Cardiac muscle cell (in vitro differentiated cells and primary cell): ENCODE data around the gene RFXANK. TPM values are rescaled to one million over a fixed set of nuclear protein-coding genes. Genes with fewer than 3 reads are reported as not detected.

Source experiments
- DNase-seq, 2 donors: peaks; one replicate each; pipeline versions ENCODE4 v3.0.0 to v3.0.0-alpha.2; 2010 to 2017; ENCODE audit warnings: low read depth in 1 of 2, low spot score in 1 of 2
- H3K27ac ChIP-seq: fragments of 200-600 bp; sonication (generic); 2 replicates; pipeline ENCODE4 v1.5.1; 2016
- H3K27me3 ChIP-seq: fragments of 200-600 bp; sonication (generic); 2 replicates; pipeline ENCODE4 v1.6.0; 2016; ENCODE audit warnings: control low read depth
- H3K36me3 ChIP-seq: fragments of 200-600 bp; sonication (generic); 2 replicates; pipeline ENCODE4 v1.5.1; 2016; ENCODE audit warnings: control low read depth
- H3K4me1 ChIP-seq: fragments of 200-600 bp; sonication (generic); 2 replicates; pipeline ENCODE4 v1.8.1; 2017; ENCODE audit warnings: low read depth, mild to moderate bottlenecking, mixed run types
- H3K4me3 ChIP-seq: fragments of 200-600 bp; sonication (generic); 2 replicates; pipeline ENCODE4 v1.5.1; 2016; ENCODE audit warnings: mild to moderate bottlenecking
- H3K9me3 ChIP-seq: fragments of 200-600 bp; sonication (generic); 2 replicates; pipeline ENCODE4 v1.5.1; 2017; ENCODE audit warnings: low read depth, mild to moderate bottlenecking, control low read depth
- CTCF ChIP-seq: IDR thresholded peaks from 2 replicates; pipeline ENCODE4 v1.5.1; 2012; ENCODE audit warnings: low read depth, mild to moderate bottlenecking, low read length
- polyA plus RNA-seq: library from polyadenylated mRNA; unstranded; fragments of >200 nt; fragmentation: Nextera tagmentation; extraction: Ambion mirVana; gene quantifications from 2 replicates; pipeline ENCODE4 v1.2.1, GENCODE V29; 2016
- total RNA-seq: library from RNA; depleted of rRNA; stranded (reverse); fragments of >200 nt; gene quantifications from 2 replicates; pipeline ENCODE4 v1.2.3, GENCODE V29; 2016

Gene RFXANK
- total and polyA plus RNA-seq, 2 experiments from 2014 or later = 88.8 to 156 TPM

- Histone ChIP-seq H3K4me1 (no peaks in the 10 kb centered on the region), H3K9me3 (no peaks in the 10 kb centered on the region), H3K4me3 (no peak overlapping the region), H3K36me3 (no peaks in the 10 kb centered on the region), H3K27me3 (no peaks in the 10 kb centered on the region), H3K27ac (no peak overlapping the region)
- TF ChIP-seq CTCF = no peak
- DNase-seq = no peak
Measured at GRCh38 chr19:19181488-19181998, 10.5 kb upstream of the RFXANK start.

- Histone ChIP-seq H3K4me1 (peaks cover 1% of the 10 kb centered on the region), H3K27me3 (no peaks in the 10 kb centered on the region), H3K36me3 (no peaks in the 10 kb centered on the region), H3K9me3 (no peaks in the 10 kb centered on the region), H3K27ac (no peak overlapping the region), H3K4me3 (no peak overlapping the region)
- peak; percentile 56 for DNase-seq
- TF ChIP-seq CTCF = peak; percentile 66
Measured at GRCh38 chr19:19185853-19186740, 6.0 kb upstream of the RFXANK start.

GRCh38 chr19:19186742-19187141 lies 5.3 kb upstream of the RFXANK start:
- Histone ChIP-seq H3K9me3 (no peaks in the 10 kb centered on the region), H3K27ac (no peak overlapping the region), H3K27me3 (no peaks in the 10 kb centered on the region), H3K36me3 (no peaks in the 10 kb centered on the region), H3K4me1 (peaks cover 2% of the 10 kb centered on the region), H3K4me3 (no peak overlapping the region)
- no peak for TF ChIP-seq CTCF
- no peak for DNase-seq

- TF ChIP-seq CTCF = no peak
- no peak for DNase-seq
- Histone ChIP-seq H3K36me3 (peaks cover under 1% of the 10 kb centered on the region), H3K9me3 (no peaks in the 10 kb centered on the region), H3K4me1 (peaks cover 2% of the 10 kb centered on the region), H3K27me3 (no peaks in the 10 kb centered on the region), H3K4me3 (peak overlapping the region; percentile 92), H3K27ac (peak overlapping the region; percentile 97)
Measured at GRCh38 chr19:19191768-19192077, 335 bp upstream of the RFXANK start.

- no peak for TF ChIP-seq CTCF
- H3K9me3 ChIP-seq = no peaks in the 10 kb centered on the region
- H3K27ac ChIP-seq = peak overlapping the region; percentile 53
- H3K4me3 ChIP-seq = peak overlapping the region; percentile 92
- H3K36me3 ChIP-seq = peaks cover 5% of the 10 kb centered on the region
- H3K4me1 ChIP-seq = peaks cover 2% of the 10 kb centered on the region
- no peaks in the 10 kb centered on the region for H3K27me3 ChIP-seq
- peak in 1 of 2 donors; percentile 15 for DNase-seq
Measured at GRCh38 chr19:19192910-19193423, 909 bp downstream of the RFXANK start.
